Activated CD4-positive, alpha-beta T cell treated with anti-CD3 and anti-CD28 coated beads for 1 hour (primary cell): ENCODE data around the gene EFHD1.
"Not testable (repeated sequence)": the region's sequence is repeated elsewhere in the genome, so short reads cannot be mapped to it uniquely, and the experiment has no call there.

Experiments
- DNase-seq: peaks from one replicate; pipeline ENCODE4 v3.0.0-alpha.2; 2020

Gene EFHD1

DNA sequence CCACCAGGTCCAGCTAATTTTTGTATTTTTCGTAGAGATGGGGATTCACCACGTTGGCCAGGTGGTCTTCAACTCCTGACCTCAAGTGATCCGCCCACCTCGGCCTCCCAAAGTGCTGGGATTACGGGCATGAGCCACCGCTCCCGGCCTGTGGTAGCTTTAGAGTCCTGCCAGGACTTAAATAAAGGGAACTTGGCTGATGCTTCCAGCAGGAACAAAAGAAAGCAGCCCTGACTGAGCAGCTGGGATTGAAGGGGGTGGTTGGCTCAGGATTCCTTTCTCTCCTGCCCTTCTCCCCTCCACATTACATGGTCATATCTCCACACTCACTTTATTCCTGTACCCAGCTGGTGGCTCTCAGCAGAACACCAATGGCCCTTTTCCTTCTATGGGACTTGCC lies 20.0 kb downstream of the EFHD1 start:
- no peak for DNase-seq

DNA sequence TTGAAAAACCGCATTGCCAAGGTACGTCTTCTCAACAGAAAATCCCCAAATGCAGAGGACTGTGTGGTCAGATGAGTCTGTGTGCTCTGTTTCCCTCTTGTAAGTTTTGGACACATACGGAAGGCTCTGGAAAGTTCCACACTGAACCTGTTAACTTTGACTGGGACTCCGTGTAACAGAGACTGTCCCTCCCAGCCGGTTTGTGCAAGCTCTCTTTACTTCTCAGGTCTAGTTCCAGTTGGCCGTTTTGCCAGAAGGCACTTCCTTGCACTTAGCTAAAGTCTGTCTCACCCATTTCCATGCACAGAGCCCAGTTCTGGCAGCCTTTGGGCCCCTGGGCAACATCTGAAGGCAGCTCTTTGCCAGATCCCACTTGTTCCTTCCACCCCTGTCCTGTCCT lies 22.0 kb downstream of the EFHD1 start:
- no peak for DNase-seq

- no peak for DNase-seq
Measured at GRCh38 chr2:232658217-232658785, 24.9 kb downstream of the EFHD1 start.

DNA sequence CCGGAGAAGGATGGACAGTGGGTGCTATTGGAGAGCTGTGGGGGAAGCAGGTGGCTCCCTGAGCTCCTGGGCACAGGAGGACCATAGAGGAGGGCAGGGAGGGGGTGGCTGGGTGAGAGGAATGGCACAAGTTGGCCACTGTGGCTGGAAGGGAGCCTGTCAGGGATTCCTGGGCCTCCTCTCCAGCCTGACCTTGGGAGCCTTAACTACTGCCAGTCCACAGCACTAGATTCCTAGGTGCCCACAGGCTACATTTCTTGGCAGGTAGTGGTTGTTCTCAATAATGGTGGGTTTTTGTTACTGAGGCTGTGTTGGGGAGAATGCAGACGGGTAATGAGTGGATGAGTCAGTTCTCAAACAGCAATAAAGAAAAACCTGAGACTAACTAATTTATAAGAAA lies 26.0 kb downstream of the EFHD1 start:
- DNase-seq: no peak

DNA sequence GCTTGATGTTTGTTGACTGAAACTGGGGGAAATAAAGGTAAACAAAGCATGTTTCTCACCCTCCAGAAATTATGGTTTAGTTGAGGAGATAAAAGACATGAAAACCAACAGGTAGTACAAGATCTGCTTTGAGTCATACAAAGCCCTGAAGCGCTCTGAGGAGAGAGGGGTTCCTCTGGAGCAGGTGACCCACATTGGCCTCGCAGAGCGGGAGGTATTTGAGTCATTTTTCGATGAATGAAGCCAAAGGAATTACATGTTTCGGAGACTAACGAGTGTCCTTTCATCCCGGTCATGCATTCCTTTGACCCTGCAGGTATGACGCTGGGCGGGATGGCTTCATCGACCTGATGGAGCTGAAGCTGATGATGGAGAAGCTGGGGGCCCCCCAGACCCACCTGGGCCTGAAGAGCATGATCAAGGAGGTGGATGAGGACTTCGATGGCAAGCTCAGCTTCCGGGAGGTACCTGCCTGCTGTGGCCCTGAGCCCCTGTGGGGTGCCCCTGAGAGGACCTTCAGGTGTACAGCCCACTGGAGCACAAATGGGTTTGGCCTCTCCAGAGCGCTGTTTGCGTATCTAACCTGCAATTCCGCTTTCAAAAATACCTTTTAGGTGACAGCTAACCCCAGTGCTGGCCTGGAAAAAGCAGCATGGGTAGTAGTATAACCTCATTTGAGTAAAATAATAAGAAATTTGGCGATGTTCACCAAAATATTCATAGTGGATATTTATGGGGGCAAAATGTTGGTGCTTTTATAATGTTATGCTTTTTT lies 29.3 kb downstream of the EFHD1 start:
- no peak for DNase-seq

DNA sequence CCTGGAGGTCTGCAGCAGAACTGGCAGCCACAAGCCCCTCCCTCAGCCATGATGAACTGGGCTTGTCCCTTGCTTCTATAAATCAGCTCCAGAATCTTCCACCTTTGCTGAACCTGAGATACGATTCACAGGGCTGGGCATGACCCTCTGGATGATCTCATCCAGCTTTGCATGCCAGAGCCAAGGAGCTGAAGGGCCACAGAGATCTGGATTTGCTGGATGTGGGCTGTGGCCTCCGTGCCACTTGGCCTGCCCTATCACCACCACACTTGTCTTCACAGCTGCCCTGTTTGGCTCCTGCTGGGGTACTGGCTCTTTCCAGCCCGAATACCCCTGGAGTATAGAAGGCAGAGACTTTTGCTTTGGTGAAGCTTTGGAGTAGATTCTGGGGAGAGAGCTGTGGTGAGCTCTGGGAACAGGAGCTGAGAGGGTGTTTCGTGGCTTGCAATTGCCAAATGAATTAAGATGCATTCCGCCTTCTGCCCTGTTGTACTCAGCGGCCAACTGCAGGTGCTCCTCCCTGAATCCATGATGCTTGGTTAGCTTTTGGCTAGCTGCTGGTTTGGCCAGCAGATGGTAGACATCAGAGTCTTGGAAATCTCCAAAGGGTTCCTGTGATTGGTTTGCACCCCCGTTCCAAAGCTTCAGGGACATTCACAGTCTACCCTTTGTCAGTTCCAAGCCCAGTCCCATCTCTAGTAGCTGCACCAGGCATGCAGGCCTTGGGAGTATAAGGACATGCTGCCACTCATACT lies 32.8 kb downstream of the EFHD1 start:
- no peak for DNase-seq

DNA sequence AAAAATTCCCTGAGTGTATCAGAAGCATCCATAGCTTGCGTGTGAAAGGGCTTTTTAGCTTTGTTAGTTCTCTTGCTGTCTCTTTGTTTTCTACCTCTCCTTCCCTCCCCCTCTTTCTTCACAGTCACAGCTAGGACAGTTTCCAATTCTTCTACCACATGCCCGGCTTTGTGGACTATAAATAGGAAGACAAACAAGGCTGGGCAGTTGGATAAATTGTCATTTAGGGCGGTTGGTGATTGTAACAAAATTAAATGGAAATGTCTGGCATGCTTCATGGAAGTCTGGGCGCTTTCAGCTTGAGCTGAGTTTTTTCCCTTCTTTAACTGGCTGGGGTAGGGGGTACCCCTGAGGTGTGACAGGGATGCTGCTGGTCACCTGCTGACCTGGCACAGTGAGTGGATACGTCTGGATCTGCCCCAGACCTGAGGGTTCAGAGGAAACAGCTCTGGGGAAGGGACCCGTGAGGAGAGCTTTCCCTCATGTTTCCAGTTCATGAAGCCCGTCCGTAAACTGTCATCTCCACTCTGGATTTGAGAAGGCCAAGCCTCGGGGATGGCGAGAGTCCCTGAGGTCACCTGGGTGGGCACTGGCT lies 34.7 kb downstream of the EFHD1 start:
- DNase-seq: no peak

- no peak for DNase-seq
Measured at GRCh38 chr2:232668805-232669444, 35.5 kb downstream of the EFHD1 start.

DNA sequence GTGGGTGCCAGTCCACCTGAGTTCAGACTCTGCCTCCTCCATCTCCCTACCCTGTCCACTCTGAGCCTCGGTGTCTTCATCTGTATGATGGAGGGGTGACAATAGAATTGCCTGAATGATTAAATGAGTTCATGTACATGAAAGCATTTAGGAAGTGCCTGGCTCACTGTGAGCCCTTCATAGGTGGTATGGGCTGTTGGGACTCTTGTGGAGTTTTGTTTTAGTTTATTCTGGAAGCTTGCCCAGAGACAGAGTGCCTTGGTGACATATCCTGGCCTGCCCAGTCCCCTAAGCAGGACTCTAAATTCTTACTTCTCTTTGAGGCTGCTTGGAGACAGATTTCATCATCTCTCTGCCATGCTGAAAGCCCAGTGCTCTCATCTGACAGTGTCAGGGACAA lies 39.2 kb downstream of the EFHD1 start:
- no peak for DNase-seq

DNA sequence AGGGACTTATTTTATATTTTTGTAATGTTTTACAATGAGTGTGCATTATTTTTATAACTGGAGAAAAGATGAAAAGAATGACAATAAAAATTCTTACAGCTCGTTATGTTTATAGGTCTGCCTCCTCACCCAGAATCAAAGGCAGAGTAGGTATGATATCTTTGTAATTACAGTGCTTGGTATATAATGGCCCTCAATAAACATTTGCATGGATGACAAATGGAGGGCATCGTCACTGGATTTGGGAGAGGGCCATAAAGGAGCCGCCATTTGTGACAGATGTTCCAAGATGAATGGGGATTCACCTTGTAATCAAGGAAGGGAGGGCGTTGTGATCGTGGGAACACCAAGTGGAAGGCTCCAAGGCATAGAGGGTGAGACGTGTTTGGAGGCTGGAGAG lies 41.1 kb downstream of the EFHD1 start:
- DNase-seq: no peak

DNA sequence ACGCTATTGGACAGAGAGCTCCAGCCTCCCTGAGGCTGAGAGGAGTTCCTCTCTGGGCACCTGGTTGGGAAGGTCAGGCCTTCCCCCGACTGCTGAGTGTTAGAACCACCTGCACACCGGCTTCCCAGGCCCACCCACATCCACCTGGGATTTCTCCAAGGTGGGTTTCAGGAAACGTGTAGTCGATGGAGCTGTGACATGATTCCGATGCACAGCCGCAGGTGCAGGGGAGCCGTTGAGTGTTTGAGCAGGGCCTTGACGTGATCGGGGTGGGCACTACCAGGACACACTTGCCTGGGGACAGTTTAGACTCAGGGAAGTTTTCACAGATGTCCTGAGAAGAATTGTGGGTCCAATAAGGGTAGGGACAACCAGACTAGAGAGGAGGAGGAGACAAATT lies 42.0 kb downstream of the EFHD1 start:
- no peak for DNase-seq

DNA sequence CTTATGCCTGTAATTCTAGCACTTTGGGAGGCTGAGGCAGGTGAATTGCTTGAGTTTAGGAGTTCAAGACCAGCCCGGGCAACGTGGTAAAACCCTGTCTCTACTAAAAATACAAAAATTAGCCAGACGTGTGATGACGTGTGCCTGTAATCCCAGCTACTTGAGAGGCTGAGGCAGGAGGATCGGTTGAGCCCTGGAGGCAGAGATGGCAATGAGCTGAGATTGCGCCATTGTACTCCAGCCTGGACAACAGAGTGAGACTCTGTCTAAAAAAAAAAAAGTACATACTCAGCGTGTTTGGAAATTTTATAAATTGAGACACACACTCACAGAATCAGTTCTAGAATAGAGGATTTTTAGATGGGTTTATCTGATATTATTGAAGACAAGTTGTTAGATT lies 46.6 kb downstream of the EFHD1 start:
- no peak for DNase-seq

DNA sequence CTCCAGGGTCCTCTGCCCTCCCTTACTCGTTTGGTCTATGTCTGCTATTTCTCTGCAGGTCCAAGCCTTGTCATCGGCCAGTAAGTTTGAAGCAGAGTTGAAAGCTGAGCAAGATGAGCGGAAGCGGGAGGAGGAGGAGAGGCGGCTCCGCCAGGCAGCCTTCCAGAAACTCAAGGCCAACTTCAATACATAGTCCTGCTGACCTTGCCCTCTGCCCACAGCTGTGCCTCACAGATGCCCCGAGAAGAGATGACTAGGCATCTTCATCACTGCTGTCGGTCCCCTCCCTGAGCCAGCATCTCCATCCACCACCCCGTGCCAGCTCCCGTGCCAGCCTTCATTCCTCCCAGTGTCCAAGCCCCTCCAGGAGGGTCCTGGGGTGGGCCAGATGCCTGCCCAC lies 48.1 kb downstream of the EFHD1 start:
- DNase-seq: no peak

- no peak for DNase-seq
Measured at GRCh38 chr2:232683368-232683767, 50.0 kb downstream of the EFHD1 start.

DNA sequence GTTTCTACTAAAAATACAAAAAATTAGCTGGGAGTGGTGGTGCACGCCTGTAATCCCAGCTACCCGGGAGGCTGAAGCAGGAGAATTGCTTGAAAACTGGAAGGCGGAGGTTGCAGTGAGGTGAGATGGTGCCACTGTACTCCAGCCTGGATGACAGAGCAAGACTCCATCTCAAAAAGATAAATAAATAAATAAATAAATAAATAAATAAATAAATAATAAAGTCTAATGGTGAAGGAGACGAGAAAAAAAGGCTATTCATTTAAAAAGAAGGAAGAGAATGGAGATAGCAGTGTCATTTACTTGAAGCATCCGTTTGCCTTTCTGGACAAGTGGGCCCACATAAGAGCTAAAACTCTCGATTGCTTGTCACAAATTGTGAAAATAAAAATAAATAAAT lies 52.0 kb downstream of the EFHD1 start:
- DNase-seq: not testable (repeated sequence)

GRCh38 chr2:232687382-232688160 lies 54.2 kb downstream of the EFHD1 start:
- no peak for DNase-seq

DNA sequence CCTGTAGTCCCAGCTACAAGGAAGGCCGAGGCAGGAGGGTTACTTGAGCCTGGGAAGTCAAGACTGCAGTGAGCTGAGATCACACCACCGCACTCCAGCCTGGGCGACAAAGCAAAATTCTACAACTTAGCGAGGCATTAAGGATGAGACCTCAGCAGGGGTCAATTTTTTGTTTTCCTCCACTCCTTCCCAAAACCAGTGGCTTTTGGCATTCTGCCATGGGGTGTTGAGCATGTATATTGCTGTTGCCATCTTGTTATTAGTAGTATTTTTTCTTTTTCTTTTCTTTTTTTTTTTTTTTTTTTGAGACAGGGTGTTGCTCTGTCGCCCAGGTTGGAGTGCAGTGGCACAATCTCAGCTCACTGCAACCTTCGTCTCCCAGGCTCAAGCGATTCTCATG lies 54.8 kb downstream of the EFHD1 start:
- no peak for DNase-seq

DNA sequence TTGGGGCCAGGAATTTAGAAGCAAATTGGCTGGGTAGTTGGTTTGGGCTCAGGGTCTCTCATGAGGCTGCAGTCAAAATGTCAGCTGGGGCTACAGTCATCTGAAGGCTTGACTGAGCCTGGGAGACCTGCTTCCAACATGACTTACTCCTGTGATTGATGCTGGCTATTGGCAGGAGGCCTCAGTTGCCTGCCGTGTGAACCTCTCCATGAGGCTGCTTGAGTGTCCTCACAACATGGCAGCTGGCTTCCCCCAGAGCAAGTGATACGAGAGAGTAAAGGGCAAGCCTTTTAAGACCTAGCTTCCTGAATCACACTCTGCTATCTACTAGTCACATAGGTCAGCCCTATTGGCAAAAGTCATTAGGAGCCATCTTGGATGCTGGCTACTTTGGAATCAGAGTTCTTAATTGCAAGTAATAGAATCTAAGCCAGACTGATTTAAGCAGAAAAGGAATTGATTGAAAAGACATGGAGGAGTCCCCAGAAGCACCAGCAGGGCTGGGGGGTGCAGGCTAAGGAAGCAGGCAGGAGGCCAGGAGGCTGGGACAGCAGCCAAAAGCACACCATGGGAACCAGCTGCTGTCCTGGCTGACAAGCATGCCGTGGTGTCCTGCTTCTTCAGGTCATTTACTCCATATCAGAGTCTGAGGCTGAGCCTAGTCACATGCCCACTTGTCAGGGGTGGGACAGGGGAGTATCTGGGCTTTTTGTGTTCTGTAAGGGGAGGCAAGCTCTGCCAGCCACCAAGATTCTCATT lies 55.9 kb downstream of the EFHD1 start:
- no peak for DNase-seq

- not testable (repeated sequence) for DNase-seq
Measured at GRCh38 chr2:232691117-232691516, 57.7 kb downstream of the EFHD1 start.

DNA sequence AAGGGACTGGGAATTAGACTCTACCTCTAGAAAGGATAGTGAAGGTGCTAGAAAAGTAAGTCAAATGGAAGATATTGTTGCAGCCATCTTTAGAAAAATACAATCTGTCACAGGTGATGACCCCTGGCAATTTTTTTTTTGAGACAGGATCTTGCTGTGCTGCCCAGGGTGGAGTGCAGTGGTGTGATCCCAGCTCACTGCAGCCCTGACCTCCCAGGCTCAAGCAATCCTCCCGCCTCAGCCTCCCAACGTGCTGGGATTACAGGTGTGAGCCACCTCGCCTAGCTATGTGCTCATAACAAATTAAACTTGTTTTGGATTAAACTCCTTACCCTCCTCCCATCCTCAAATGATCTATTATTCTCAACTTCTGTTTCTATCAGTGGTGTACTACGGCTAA lies 59.9 kb downstream of the EFHD1 start:
- DNase-seq: no peak

- no peak for DNase-seq
Measured at GRCh38 chr2:232696609-232697058, 63.2 kb downstream of the EFHD1 start.
